Measurements from ENCODE around the gene PIK3AP1.
"Not testable (repeated sequence)": the region's sequence is repeated elsewhere in the genome, so short reads cannot be mapped to it uniquely, and the experiment has no call there.

PIK3AP1 gene

DNA sequence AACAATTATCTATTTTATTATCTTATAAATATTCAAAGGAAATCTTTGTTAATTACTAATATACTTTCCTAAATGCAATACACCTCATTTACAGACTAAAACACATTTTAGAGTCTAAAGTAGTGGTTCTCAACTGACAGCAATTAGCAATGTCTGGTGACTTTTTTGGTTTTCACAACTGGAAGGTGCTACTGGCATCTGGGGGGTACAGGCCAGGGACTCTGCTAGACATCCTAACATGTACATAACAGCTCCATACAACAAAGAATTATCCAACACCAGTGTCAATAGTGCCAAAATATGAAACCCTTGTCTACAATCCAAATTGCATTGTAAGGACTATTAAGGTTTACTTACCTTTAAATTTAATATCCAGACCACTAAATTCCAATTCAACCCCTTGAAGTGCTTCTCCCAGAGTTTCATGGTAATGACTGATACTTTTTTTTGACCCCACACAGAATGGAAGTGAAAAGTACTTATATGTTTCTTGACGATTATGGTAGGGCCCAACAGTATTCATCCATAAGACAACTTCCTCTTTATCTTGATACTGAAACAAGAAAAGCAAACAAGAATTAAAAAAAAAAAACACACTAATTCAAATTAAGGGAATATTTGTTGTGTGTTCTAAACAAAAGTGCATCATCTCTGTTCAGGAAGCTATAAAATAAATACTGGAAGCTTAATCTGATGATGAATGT, 143.9 kb downstream of the PIK3AP1 start:
- DNase-seq = no peak

DNA sequence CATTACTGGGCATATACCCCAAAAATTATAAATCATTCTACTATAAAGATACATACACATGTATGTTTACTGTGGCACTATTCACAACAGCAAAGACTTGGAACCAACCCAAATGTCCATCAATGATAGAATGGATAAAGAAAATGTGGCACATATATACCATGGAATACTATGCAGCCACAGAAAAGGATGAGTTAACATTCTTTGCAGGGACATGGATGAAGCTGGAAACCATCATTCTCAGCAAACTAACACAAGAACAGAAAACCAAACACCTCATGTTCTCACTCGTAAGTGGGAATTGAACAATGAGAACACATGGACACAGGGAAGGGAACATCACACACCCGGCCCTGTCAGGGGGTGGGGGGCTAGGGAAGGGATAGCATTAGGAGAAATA, 145.8 kb downstream of the PIK3AP1 start:
- DNase-seq = not testable (repeated sequence)

- no peak for DNase-seq
Measured at GRCh38 chr10:96573036-96573435, 147.3 kb downstream of the PIK3AP1 start.

- no peak for DNase-seq
Measured at GRCh38 chr10:96570983-96571964, 149.0 kb downstream of the PIK3AP1 start.

DNA sequence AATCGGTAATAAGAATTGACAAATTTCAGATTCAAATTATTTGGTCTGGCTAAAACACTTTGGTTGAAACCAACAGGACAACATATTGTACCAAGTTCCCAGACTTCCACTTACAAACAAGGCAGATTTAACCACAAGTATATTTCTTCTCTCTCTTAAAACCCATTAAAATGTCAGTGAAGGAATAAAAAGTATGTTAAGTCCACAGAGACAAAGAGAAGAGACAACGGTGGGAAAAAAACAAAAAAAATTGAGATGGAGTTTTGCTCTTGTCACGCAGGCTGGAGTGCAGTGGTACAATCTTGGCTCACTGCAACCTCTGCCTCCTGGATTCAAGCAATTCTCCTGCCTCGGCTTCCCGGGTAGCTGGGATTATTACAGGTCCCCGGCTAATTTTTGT, 149.8 kb downstream of the PIK3AP1 start:
- no peak for DNase-seq

GRCh38 chr10:96568402-96568801, 151.9 kb downstream of the PIK3AP1 start:
- DNase-seq = no peak

GRCh38 chr10:96565774-96566173, 154.5 kb downstream of the PIK3AP1 start:
- no peak for DNase-seq

GRCh38 chr10:96560966-96561887, 159.1 kb downstream of the PIK3AP1 start:
- DNase-seq = no peak

GRCh38 chr10:96560489-96560888, 159.8 kb downstream of the PIK3AP1 start:
- no peak for DNase-seq

DNA sequence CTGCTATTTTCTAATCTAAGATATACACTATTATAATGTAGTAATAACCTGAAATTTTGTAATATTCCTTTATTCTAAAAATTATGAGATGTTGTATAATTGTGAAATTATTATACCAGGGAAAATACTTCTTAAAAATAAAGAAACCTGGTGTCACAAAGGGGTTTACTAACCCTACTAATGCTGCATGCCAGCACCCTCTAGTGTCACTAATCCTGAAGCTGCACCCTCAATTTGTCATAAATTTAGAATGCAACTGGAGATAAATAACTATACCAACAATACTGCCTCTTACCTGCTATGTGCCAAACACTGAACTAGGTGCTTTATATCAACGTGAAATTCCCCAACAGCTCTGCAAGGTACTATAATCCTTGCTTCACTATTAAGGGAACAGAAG, 164.3 kb downstream of the PIK3AP1 start:
- DNase-seq = no peak

GRCh38 chr10:96555330-96555729, 165.0 kb downstream of the PIK3AP1 start:
- DNase-seq = no peak

DNA sequence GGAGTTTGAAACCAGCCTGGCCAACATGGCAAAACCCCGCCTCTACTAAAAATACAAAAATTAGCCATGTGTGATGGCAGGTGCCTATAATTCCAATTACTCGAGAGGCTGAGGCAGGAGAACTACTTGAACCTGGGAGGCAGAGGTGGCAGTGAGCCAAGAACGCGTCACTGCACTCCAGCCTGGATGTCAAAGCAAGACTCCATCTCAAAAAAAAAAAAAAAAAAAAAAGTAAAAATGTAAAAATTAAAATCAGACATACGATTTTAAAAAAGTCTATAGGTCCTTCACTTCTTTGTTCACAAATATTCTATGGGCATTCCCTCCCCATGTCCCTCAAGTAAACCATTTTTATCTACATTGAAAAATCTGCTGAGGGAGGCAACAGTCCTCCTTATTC, 171.7 kb downstream of the PIK3AP1 start:
- DNase-seq = no peak

- not testable (repeated sequence) for DNase-seq
Measured at GRCh38 chr10:96545558-96545957, 174.8 kb downstream of the PIK3AP1 start.
